Hippocampal formation (tissue), 2 donors: Measurements from ENCODE around the gene RABAC1.
"Not testable (repeated sequence)": the region's sequence is repeated elsewhere in the genome, so short reads cannot be mapped to it uniquely, and the experiment has no call there.

Experiments used
- DNase-seq, 2 donors: peaks; one replicate each; lab custom pipeline; 2025; lab: John Stamatoyannopoulos, UW

The RABAC1 gene, protein sequence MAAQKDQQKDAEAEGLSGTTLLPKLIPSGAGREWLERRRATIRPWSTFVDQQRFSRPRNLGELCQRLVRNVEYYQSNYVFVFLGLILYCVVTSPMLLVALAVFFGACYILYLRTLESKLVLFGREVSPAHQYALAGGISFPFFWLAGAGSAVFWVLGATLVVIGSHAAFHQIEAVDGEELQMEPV

DNA sequence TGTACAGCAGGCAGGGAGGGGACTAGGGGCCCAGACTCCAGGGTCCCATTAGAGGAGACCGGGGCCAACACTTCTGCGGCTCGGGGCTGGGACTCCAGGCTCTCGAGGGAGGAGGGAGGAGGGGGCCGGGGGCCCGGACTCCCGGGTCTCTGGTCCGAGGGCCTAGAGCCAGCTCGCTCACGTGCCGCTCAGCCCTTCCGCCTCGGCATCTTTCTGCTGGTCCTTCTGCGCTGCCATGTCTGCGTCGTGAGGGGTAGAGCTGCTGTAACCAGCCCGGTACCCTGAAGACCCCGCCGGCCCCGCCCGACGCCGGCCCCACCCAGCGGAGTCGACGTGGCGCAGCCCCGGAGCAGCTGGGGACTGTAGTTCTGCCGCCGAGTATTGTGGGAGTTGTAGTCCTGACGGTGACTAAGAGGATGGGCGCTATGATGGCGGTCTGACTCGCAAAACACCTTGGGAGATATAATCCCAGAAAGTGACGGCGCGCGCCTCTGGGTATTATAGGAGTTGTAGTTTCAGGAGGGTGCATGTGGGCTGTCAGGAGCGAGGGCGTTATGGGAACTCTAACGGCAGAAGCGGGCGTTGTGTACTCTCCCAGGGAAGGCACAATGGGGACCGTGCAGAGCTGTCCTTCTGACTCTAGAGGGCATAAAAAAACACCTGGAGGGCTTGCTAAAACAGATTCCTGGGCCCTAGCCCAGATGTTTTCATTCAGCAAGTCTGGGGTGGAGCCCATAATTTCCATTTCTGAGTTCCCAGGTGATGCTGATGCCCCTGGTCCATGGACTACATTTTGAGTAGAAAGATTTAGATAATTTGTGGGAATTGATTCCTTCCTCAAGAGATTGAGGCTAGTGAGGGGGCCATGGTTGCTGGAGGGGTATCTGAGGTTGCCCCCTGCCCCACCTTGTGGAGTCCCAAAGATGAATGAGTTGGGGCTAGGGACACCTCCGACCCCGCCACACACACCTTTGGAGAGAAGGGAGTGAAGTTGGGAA, at the start of gene RABAC1:
Gene RABAC1 (minus strand): TSS at position 266 of the 998 bp plus-strand sequence. CDS start 29 bp downstream, at position 237.
- DNase-seq = peak; percentile 86 to 89

- DNase-seq = no peak
These were observed 47.4 kb upstream of the RABAC1 start for GRCh38 chr19:42006569-42006968.

GRCh38 chr19:42005504-42005903, 46.4 kb upstream of the RABAC1 start:
- DNase-seq = no peak

GRCh38 chr19:42003506-42004294, 44.6 kb upstream of the RABAC1 start:
- no peak for DNase-seq

DNA sequence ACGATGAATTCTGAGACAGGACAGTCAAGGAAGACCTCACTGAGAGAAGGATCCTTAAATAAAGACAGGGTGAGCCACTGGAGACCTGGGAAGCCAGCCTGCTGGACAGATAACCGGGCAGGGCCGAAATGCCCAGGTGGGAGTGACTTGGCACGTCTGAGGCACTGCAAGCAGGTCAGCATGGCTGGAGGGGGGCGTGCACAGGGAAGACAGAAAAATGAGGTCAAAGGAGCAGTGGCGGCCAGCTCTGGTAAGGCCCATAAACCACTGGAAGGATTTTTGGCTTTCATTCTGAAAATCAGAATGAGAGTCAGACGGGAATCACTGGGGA, 40.7 kb upstream of the RABAC1 start:
- DNase-seq = no peak

GRCh38 chr19:41999071-41999877, 40.2 kb upstream of the RABAC1 start:
- DNase-seq = no peak

- no peak for DNase-seq
These were observed 39.3 kb upstream of the RABAC1 start for GRCh38 chr19:41998246-41999020.

GRCh38 chr19:41997851-41998229, 38.7 kb upstream of the RABAC1 start:
- DNase-seq = no peak

- DNase-seq = peak in 1 of 2 donors; percentile 9
These were observed 38.2 kb upstream of the RABAC1 start for GRCh38 chr19:41997121-41997850.

GRCh38 chr19:41995959-41996797, 37.1 kb upstream of the RABAC1 start:
- DNase-seq = no peak

DNA sequence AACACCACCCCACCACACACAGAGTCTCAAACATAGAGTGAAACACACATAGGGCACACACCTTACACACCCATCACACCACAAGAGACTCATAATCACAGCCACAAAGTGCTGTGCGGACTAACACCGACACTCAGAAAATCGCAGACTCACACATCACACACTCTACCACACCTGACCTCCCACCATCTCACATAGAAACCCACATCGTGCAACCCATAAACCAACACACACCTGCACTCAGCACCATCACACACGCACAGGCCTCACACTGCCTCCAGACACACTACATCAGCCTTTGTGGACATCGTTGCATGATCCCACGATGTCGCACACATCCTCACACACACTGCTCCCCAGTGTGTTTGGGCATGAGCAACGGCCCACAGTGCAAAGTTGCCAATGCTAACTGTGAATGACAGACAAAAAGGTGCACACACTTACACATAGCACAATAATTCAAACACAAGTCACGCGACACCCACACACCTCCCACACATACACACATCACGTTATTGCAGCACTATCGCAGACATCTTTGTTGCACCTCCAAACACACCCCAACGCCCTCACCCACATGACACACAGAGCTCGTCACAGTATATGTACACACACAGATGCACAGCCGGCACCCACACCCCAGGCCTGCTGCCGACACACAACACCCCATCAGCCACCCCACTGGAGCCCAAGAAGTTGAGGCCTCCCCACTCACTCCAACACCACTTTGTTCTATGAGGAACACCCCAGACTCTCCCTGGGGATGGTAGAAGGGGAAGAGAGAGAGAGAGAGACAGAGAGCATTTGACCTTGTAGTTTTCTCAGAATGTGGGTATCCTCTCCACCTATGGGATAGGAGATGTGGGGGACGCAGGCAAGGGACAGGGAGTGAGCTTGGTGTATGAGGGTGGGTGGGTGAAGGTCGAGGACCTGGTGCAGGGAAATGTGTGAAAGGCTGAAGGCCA, 36.2 kb upstream of the RABAC1 start:
- no peak for DNase-seq

DNA sequence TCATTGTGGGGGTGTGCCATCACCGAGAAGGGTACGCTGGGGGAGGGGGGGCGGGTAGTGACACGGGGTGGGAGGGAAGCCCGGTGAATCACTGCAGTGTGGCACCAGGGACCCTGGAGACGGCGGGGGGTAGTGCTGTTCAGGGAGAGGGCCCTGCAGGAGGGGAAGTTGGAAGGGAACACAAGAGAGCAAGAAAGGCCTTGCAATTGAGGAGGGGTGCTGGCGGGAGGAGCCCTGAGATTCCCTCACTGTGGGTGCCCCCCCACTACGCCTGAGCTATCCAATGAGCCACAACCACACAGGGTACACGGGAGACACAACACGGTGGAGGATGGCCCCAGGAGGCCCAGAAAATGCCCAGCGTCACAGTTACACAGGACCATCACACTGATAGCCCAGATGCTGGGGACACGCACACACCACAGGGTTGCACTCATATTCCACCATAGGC, 35.4 kb upstream of the RABAC1 start:
- no peak for DNase-seq

GRCh38 chr19:41993612-41994483, 34.7 kb upstream of the RABAC1 start, which contains the start of gene ATP1A3:
Gene ATP1A3, minus strand, starts transcription at chr19:41994230. Its CDS starts 154 bp downstream, at chr19:41994076.
- DNase-seq = peak; percentile 16 to 19

DNA sequence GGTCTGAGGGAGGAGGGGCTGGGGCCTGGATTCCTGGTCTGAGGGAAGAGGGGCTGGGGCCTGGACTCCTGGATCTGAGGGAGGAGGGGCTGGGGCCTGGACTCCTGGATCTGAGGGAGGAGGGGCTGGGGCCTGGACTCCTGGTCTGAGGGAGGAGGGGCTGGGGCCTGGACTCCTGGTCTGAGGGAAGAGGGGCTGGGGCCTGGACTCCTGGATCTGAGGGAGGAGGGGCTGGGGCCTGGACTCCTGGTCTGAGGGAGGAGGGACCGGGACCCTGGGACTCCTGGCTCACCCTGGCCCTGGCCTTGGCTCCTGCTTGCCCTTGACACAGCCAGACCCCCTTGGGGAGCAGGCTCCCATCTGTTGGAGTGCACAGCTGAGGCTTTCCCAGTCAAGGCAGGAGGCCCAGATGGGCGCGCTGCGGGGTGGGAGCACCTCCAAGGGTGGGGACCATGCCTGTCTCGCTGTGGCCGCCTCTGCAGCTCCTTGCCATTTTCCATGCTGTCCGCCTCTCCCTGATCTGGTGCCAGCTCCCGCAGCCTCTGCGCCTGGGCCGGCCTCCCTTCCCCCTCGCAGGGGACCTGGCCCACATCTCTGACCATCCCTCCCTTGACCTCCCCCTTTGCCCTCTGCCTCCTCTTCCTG, 32.9 kb upstream of the RABAC1 start:
- DNase-seq = not testable (repeated sequence)

- DNase-seq = no peak
These were observed 31.9 kb upstream of the RABAC1 start for GRCh38 chr19:41991025-41991424.

- no peak for DNase-seq
These were observed 31.5 kb upstream of the RABAC1 start for GRCh38 chr19:41990615-41991014.
